ENCODE results near the gene CUL3.
"Not testable (repeated sequence)": the region's sequence is repeated elsewhere in the genome, so short reads cannot be mapped to it uniquely, and the experiment has no call there.

CUL3 gene

GRCh38 chr2:224611938-224612337 lies 26.8 kb upstream of the CUL3 start:
- DNase-seq (ENCODE audit: low read depth): no peak

GRCh38 chr2:224608104-224608503 lies 22.9 kb upstream of the CUL3 start:
- no peak for DNase-seq (ENCODE audit: low read depth)
- no peak overlapping the region for H3K4me3 ChIP-seq (ENCODE audit: control insufficient read depth, low read depth, low read length)
- TF ChIP-seq CTCF (IDR thresholded peaks at IDR 0.05; ENCODE audit: control insufficient read depth, insufficient read depth, low read depth, low read length, missing control alignments): no peak

More at GRCh38 chr2:224611938-224612337, 26.8 kb upstream of the CUL3 start:
- TF ChIP-seq CTCF (IDR thresholded peaks at IDR 0.05; ENCODE audit: control insufficient read depth, insufficient read depth, low read depth, low read length, missing control alignments): no peak
- H3K4me3 ChIP-seq (ENCODE audit: control insufficient read depth, low read depth, low read length): no peak overlapping the region

- H3K4me3 ChIP-seq (ENCODE audit: control insufficient read depth, low read depth, low read length); DNase-seq (ENCODE audit: low read depth): not testable (repeated sequence)
Measured at GRCh38 chr2:224603746-224604500, 18.8 kb upstream of the CUL3 start.

GRCh38 chr2:224602778-224603375 lies 17.7 kb upstream of the CUL3 start:
- DNase-seq (ENCODE audit: low read depth): not testable (repeated sequence)

GRCh38 chr2:224601923-224602322 lies 16.8 kb upstream of the CUL3 start:
- H3K4me3 ChIP-seq (ENCODE audit: control insufficient read depth, low read depth, low read length): no peak overlapping the region
- no peak for TF ChIP-seq CTCF (IDR thresholded peaks at IDR 0.05; ENCODE audit: control insufficient read depth, insufficient read depth, low read depth, low read length, missing control alignments)
- DNase-seq (ENCODE audit: low read depth): no peak

More at GRCh38 chr2:224602778-224603375, 17.7 kb upstream of the CUL3 start:
- not testable (repeated sequence) for H3K4me3 ChIP-seq (ENCODE audit: control insufficient read depth, low read depth, low read length)

GRCh38 chr2:224598678-224599077 lies 13.5 kb upstream of the CUL3 start:
- no peak for TF ChIP-seq CTCF (IDR thresholded peaks at IDR 0.05; ENCODE audit: control insufficient read depth, insufficient read depth, low read depth, low read length, missing control alignments)
- no peak for DNase-seq (ENCODE audit: low read depth)
- no peak overlapping the region for H3K4me3 ChIP-seq (ENCODE audit: control insufficient read depth, low read depth, low read length)

GRCh38 chr2:224596289-224596688 lies 11.1 kb upstream of the CUL3 start:
- no peak for DNase-seq (ENCODE audit: low read depth)
- H3K4me3 ChIP-seq (ENCODE audit: control insufficient read depth, low read depth, low read length): no peak overlapping the region
- TF ChIP-seq CTCF (IDR thresholded peaks at IDR 0.05; ENCODE audit: control insufficient read depth, insufficient read depth, low read depth, low read length, missing control alignments): no peak
